H1 (cell line): ENCODE data around the gene DYNC1I1.

Source experiments
- CREB1 ChIP-seq: IDR thresholded peaks from 2 replicates; pipeline ENCODE4 v1.6.1; 2012; ENCODE audit warnings: inconsistent platforms
- EP300 ChIP-seq, 2 experiments: IDR thresholded peaks; 1 replicate in 1 of 2; 2 replicates in 1 of 2; pipeline ENCODE4 v1.6.1; 2011 to 2012; ENCODE audit warnings: low read depth in 2 of 2, low read length in 2 of 2, mild to moderate bottlenecking in 2 of 2, borderline replicate concordance in 1 of 2, inconsistent platforms in 1 of 2, moderate library complexity in 1 of 2
- EZH2 ChIP-seq: fragments of 200-600 bp; sonication (generic); IDR thresholded peaks from 2 replicates; pipeline ENCODE4 v1.7.1; 2012; ENCODE audit warnings: low read depth, mild to moderate bottlenecking, moderate library complexity, low read length, inconsistent platforms; ENCODE audit not compliant: severe bottlenecking
- JUN ChIP-seq: IDR thresholded peaks from 2 replicates; pipeline ENCODE4 v1.6.1; 2011; ENCODE audit warnings: low read depth, mild to moderate bottlenecking, improper control_type of control experiment, low read length
- NRF1 ChIP-seq: IDR thresholded peaks from 2 replicates; pipeline ENCODE4 v1.6.1; 2011; ENCODE audit warnings: mild to moderate bottlenecking, low read depth, low read length, improper control_type of control experiment
- RFX5 ChIP-seq: IDR thresholded peaks from 2 replicates; pipeline ENCODE4 v1.6.1; 2011; ENCODE audit warnings: low read depth, low read length, improper control_type of control experiment, borderline replicate concordance
- TBP ChIP-seq: IDR thresholded peaks from 2 replicates; pipeline ENCODE4 v1.6.1; 2011; ENCODE audit warnings: low read depth, low read length, improper control_type of control experiment
- ZNF274 ChIP-seq: IDR thresholded peaks from 2 replicates; pipeline ENCODE4 v1.7.0; 2012; ENCODE audit warnings: low read length, borderline replicate concordance; ENCODE audit errors: extremely low read depth
- TF ChIP-seq, protein P1 (sequence below), 3 experiments: IDR thresholded peaks; 1 replicate in 2 of 3; 2 replicates in 1 of 3; pipeline versions ENCODE4 v1.5.1 to v1.6.1; 2011; ENCODE audit warnings: low read length in 3 of 3, mild to moderate bottlenecking in 3 of 3, inconsistent platforms in 2 of 3, low read depth in 1 of 3, moderate library complexity in 1 of 3; ENCODE audit not compliant: insufficient read depth in 1 of 3; ENCODE audit errors: control extremely low read depth in 1 of 3

DNA sequence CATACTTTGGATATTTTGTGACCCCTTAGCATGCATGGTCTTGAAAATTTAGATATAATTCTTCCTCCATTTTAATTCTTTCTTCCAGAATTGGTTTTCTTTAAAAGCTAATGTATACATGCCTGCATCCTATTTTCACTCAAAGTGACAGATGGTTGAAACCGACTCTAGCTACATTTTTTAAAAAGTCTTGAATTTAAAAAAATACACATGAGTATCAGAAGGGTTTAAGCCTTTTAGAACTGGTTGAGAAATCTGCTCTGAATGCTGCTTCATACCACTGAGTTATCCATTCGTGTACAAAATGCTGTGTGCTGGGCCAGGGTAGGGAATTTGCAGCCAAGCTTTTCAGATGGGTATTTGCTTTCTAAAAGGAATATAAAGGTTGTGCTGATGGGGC is 16.5 kb downstream of the DYNC1I1 start:
- TF ChIP-seq ZNF274 (no peak), TBP (no peak), RFX5 (no peak), EP300 (IDR thresholded peaks at IDR 0.05; ENCODE audit: borderline replicate concordance in 1 of 2, low read depth in 2 of 2, low read length in 2 of 2) (no peak), NRF1 (no peak), EZH2 (no peak), CREB1 (no peak), JUN (no peak)
- TF ChIP-seq, protein P1, sequence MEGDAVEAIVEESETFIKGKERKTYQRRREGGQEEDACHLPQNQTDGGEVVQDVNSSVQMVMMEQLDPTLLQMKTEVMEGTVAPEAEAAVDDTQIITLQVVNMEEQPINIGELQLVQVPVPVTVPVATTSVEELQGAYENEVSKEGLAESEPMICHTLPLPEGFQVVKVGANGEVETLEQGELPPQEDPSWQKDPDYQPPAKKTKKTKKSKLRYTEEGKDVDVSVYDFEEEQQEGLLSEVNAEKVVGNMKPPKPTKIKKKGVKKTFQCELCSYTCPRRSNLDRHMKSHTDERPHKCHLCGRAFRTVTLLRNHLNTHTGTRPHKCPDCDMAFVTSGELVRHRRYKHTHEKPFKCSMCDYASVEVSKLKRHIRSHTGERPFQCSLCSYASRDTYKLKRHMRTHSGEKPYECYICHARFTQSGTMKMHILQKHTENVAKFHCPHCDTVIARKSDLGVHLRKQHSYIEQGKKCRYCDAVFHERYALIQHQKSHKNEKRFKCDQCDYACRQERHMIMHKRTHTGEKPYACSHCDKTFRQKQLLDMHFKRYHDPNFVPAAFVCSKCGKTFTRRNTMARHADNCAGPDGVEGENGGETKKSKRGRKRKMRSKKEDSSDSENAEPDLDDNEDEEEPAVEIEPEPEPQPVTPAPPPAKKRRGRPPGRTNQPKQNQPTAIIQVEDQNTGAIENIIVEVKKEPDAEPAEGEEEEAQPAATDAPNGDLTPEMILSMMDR (IDR thresholded peaks at IDR 0.05; ENCODE audit: control extremely low read depth in 1 of 3, insufficient read depth in 1 of 3, low read depth in 1 of 3, low read length in 3 of 3), result no peak
